HG03521 (cell line): Measurements from ENCODE around the gene RBM28.
"Not testable (repeated sequence)": the region's sequence is repeated elsewhere in the genome, so short reads cannot be mapped to it uniquely, and the experiment has no call there.

Source experiments
- ATAC-seq: cut with Tn5 transposase; IDR thresholded peaks from one replicate; pipeline ENCODE4 v1.9.1; 2021; ENCODE audit warnings: mild to moderate bottlenecking, moderate library complexity; ENCODE audit not compliant: unreplicated experiment

RBM28 gene

GRCh38 chr7:128299109-128299607 is 44.5 kb downstream of the RBM28 start:
- ATAC-seq, result no peak

GRCh38 chr7:128298004-128298403 is 45.7 kb downstream of the RBM28 start:
- not testable (repeated sequence) for ATAC-seq

- no peak for ATAC-seq
Measured at GRCh38 chr7:128287556-128287955, 56.2 kb downstream of the RBM28 start.

- ATAC-seq, result no peak
Measured at GRCh38 chr7:128284102-128284501, 59.6 kb downstream of the RBM28 start.

- no peak for ATAC-seq
Measured at GRCh38 chr7:128281605-128282380, 61.9 kb downstream of the RBM28 start.

GRCh38 chr7:128280451-128280850 is 63.3 kb downstream of the RBM28 start:
- not testable (repeated sequence) for ATAC-seq

- ATAC-seq, result no peak
Measured at GRCh38 chr7:128279124-128279713, 64.5 kb downstream of the RBM28 start.

- ATAC-seq, result no peak
Measured at GRCh38 chr7:128278366-128278765, 65.3 kb downstream of the RBM28 start.

GRCh38 chr7:128275681-128276080 is 68.0 kb downstream of the RBM28 start:
- ATAC-seq, result no peak

GRCh38 chr7:128274884-128275603 is 68.7 kb downstream of the RBM28 start:
- no peak for ATAC-seq

- ATAC-seq, result no peak
Measured at GRCh38 chr7:128274246-128274883, 69.3 kb downstream of the RBM28 start.

GRCh38 chr7:128271942-128272481 is 71.7 kb downstream of the RBM28 start:
- ATAC-seq, result no peak

GRCh38 chr7:128271471-128271941 is 72.2 kb downstream of the RBM28 start:
- ATAC-seq, result no peak

- ATAC-seq, result no peak
Measured at GRCh38 chr7:128270826-128271272, 72.9 kb downstream of the RBM28 start.

- ATAC-seq, result no peak
Measured at GRCh38 chr7:128268233-128268632, 75.5 kb downstream of the RBM28 start.

GRCh38 chr7:128267595-128267924 is 76.1 kb downstream of the RBM28 start:
- ATAC-seq, result no peak

- no peak for ATAC-seq
Measured at GRCh38 chr7:128266883-128267594, 76.7 kb downstream of the RBM28 start.

- ATAC-seq, result no peak
Measured at GRCh38 chr7:128266529-128266882, 77.2 kb downstream of the RBM28 start.

GRCh38 chr7:128265906-128266300 is 77.8 kb downstream of the RBM28 start:
- ATAC-seq, result no peak

GRCh38 chr7:128265156-128265905 is 78.4 kb downstream of the RBM28 start:
- no peak for ATAC-seq
